Sigmoid colon (tissue), 7 donors: ENCODE measurements around the gene ZNF496. TPM values are rescaled to one million over a fixed set of nuclear protein-coding genes. Genes with fewer than 3 reads are reported as not detected.

Experiments
- DNase-seq: peaks from one replicate; pipeline ENCODE4 v3.0.0-alpha.2; 2019
- H3K27ac ChIP-seq, 4 donors: fragments of 200-600 bp; sonication (generic); one replicate each; pipeline ENCODE4 v1.5.1; 2016 to 2019; ENCODE audit warnings: mild to moderate bottlenecking in 1 of 4
- H3K27me3 ChIP-seq, 3 donors: fragments of 200-600 bp; sonication (generic); one replicate each; pipeline ENCODE4 v1.5.1; 2019; ENCODE audit warnings: mild to moderate bottlenecking in 1 of 3
- H3K36me3 ChIP-seq, 4 donors: fragments of 200-600 bp; sonication (generic); one replicate each; pipeline ENCODE4 v1.5.1; 2016 to 2019
- H3K4me1 ChIP-seq, 4 donors: fragments of 200-600 bp; sonication (generic); one replicate each; pipeline ENCODE4 v1.5.1; 2017 to 2019
- H3K4me3 ChIP-seq, 4 donors: fragments of 200-600 bp; sonication (generic); one replicate each; pipeline ENCODE4 v1.5.1; 2017 to 2019; ENCODE audit warnings: mild to moderate bottlenecking in 2 of 4, moderate library complexity in 1 of 4
- H3K9me3 ChIP-seq, 4 donors: fragments of 200-600 bp in 3 of 4; sonication (generic) in 3 of 4; one replicate each; pipeline versions ENCODE4 v1.5.1 to v1.6.1; 2013 to 2019
- EP300 ChIP-seq, 4 donors: sonication (generic); formaldehyde crosslinking; IDR thresholded peaks; one replicate each; pipeline ENCODE4 v1.6.1; 2017; ENCODE audit warnings: antibody characterized with exemption in 4 of 4
- POLR2A ChIP-seq, 2 donors: fragments of 450-650 bp; IDR thresholded peaks; one replicate each; pipeline ENCODE4 v1.6.1; 2016; ENCODE audit warnings: antibody characterized with exemption in 2 of 2, mild to moderate bottlenecking in 2 of 2, moderate library complexity in 2 of 2
- POLR2AphosphoS5 ChIP-seq, 4 donors: sonication (generic); formaldehyde crosslinking; IDR thresholded peaks; one replicate each; pipeline ENCODE4 v1.6.1; 2017; ENCODE audit warnings: antibody characterized with exemption in 4 of 4
- WGBS, 2 donors: extraction: QIAGEN DNeasy Blood & Tissue Kit; methylation state at CpG; one replicate each; pipeline ENCODE4 v1.1.7; 2013; 5-methylcytosine and 5-hydroxymethylcytosine counted together
- intact Hi-C: fragments of 100-400 bp; cut with DNase I; formaldehyde crosslinking; loops from one replicate; pipeline ENCODE4 v1.15.1; 2023
- polyA plus RNA-seq, 3 donors: library from polyadenylated mRNA; stranded (reverse); fragments of 200-250 nt; gene quantifications; one replicate each; pipeline ENCODE4 v1.2.3, GENCODE V29; 2013
- total RNA-seq, 4 donors: library from RNA; depleted of rRNA; stranded (reverse); fragments of >200 nt; gene quantifications; one replicate each; pipeline ENCODE4 v1.1.0, GENCODE V29; 2016
- TF ChIP-seq, protein P1 (sequence below), 4 experiments: fragments of 450-650 bp in 3 of 4; fragments of 200-600 bp in 1 of 4; IDR thresholded peaks; one replicate each; pipeline ENCODE4 v1.5.1; 2016 to 2019; ENCODE audit warnings: antibody characterized with exemption in 4 of 4, mild to moderate bottlenecking in 3 of 4, moderate library complexity in 2 of 4
- donor health status: healthy with polysubstance abuse.
- donor health status: Bipolar disorder and iron deficiency.
- donor health status: healthy.

The ZNF496 gene
- total and polyA plus RNA-seq, 7 donors = 3.2 to 70.7 (median 31.6) TPM

- Histone ChIP-seq H3K4me1 (peaks cover 0 to 53% (median 32%) of the 10 kb centered on the region in 4 donors), H3K4me3 (no peak overlapping the region), H3K9me3 (no peaks in the 10 kb centered on the region), H3K27ac (no peak overlapping the region), H3K27me3 (no peaks in the 10 kb centered on the region), H3K36me3 (peaks cover 0 to 3% (median under 1%) of the 10 kb centered on the region in 4 donors)
- WGBS, 2 donors = 89 to 94% methylated on average over 11 of the region's 11 CpGs
- no peak for DNase-seq
- TF ChIP-seq EP300 (IDR thresholded peaks at IDR 0.05) (no peak), POLR2A (IDR thresholded peaks at IDR 0.05) (no peak), POLR2AphosphoS5 (IDR thresholded peaks at IDR 0.05) (no peak)
- TF ChIP-seq, protein P1, sequence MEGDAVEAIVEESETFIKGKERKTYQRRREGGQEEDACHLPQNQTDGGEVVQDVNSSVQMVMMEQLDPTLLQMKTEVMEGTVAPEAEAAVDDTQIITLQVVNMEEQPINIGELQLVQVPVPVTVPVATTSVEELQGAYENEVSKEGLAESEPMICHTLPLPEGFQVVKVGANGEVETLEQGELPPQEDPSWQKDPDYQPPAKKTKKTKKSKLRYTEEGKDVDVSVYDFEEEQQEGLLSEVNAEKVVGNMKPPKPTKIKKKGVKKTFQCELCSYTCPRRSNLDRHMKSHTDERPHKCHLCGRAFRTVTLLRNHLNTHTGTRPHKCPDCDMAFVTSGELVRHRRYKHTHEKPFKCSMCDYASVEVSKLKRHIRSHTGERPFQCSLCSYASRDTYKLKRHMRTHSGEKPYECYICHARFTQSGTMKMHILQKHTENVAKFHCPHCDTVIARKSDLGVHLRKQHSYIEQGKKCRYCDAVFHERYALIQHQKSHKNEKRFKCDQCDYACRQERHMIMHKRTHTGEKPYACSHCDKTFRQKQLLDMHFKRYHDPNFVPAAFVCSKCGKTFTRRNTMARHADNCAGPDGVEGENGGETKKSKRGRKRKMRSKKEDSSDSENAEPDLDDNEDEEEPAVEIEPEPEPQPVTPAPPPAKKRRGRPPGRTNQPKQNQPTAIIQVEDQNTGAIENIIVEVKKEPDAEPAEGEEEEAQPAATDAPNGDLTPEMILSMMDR (IDR thresholded peaks at IDR 0.05) = no peak
- intact Hi-C loops = loop anchor here (5.0 kb wide), 4 partner anchors 38 to 402 kb away; partner anchors contain the start of gene AHCTF1
Observed at GRCh38 chr1:247334378-247335133, 2.9 kb upstream of the ZNF496 start.

GRCh38 chr1:247332623-247333361 lies 1.1 kb upstream of the ZNF496 start:
- WGBS, 2 donors = 9 to 25% methylated on average over 28 of the region's 28 CpGs
- intact Hi-C loops = loop anchor here (5.0 kb wide), 4 partner anchors 40 to 400 kb away; partner anchors contain the start of gene AHCTF1
- peak overlapping the region; percentile 95 to 97 (median 96) for H3K27ac ChIP-seq
- TF ChIP-seq EP300 (IDR thresholded peaks at IDR 0.05) (no peak), POLR2A (IDR thresholded peaks at IDR 0.05) (no peak), POLR2AphosphoS5 (IDR thresholded peaks at IDR 0.05) (no peak)
- TF ChIP-seq, protein P1 (IDR thresholded peaks at IDR 0.05) = no peak
- H3K36me3 ChIP-seq = peaks cover 4 to 21% (median 15%) of the 10 kb centered on the region in 4 donors
- no peaks in the 10 kb centered on the region for H3K27me3 ChIP-seq
- DNase-seq = peak; percentile 79
- peaks cover 0 to 53% (median 32%) of the 10 kb centered on the region in 4 donors for H3K4me1 ChIP-seq
- peak overlapping the region; percentile 93 to 99 (median 98) for H3K4me3 ChIP-seq
- no peaks in the 10 kb centered on the region for H3K9me3 ChIP-seq

DNA sequence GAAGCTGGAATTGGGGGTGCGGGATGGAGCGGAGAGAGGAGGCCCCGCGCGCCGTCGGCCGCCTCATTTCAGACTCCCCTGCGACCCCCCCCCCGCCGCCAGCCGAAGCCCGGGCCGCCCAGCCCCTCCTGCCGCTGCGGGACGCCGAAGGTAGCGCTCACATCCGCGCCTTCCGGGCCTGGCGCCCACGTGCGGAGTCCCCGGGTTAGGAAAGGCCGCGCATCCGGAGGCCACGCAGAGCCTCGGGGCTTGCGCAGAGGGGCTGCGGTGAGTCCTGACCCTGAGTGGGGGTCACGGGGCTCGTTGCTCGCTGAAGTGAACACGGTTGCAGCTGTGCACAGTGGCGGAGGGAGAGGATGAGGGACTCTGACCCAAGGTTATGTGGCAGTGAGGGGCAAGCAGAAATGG lies 552 bp upstream of the ZNF496 start:
- Histone ChIP-seq H3K4me3 (peak overlapping the region; percentile 93 to 99 (median 98)), H3K36me3 (peaks cover 4 to 27% (median 16%) of the 10 kb centered on the region in 4 donors), H3K27ac (peak overlapping the region; percentile 95 to 97 (median 96)), H3K27me3 (no peaks in the 10 kb centered on the region), H3K4me1 (peaks cover 0 to 49% (median 30%) of the 10 kb centered on the region in 4 donors), H3K9me3 (no peaks in the 10 kb centered on the region)
- intact Hi-C loops = loop anchor here (5.0 kb wide), 4 partner anchors 40 to 400 kb away; partner anchors contain the start of gene AHCTF1
- peak; percentile 78 for DNase-seq
- 0 to 1% methylated on average over 38 of the region's 38 CpGs for WGBS, 2 donors
- TF ChIP-seq POLR2AphosphoS5 (IDR thresholded peaks at IDR 0.05) = peak in 1 of 4 donors; percentile 11
- TF ChIP-seq, protein P1 (IDR thresholded peaks at IDR 0.05) = no peak

- no peaks in the 10 kb centered on the region for H3K9me3 ChIP-seq
- H3K27ac ChIP-seq = peak overlapping the region; percentile 95 to 97 (median 96)
- peak; percentile 43 to 81 (median 70) for TF ChIP-seq POLR2AphosphoS5 (IDR thresholded peaks at IDR 0.05)
- no peak for TF ChIP-seq EP300 (IDR thresholded peaks at IDR 0.05)
- peak in 1 of 2 donors; percentile 54 for TF ChIP-seq POLR2A (IDR thresholded peaks at IDR 0.05)
- TF ChIP-seq, protein P1 (IDR thresholded peaks at IDR 0.05) = no peak
- peaks cover 0 to 47% (median 30%) of the 10 kb centered on the region in 4 donors for H3K4me1 ChIP-seq
- peak overlapping the region; percentile 93 to 99 (median 98) for H3K4me3 ChIP-seq
- DNase-seq = peak; percentile 86
- H3K36me3 ChIP-seq = peaks cover 4 to 37% (median 16%) of the 10 kb centered on the region in 4 donors
- H3K27me3 ChIP-seq = no peaks in the 10 kb centered on the region
- intact Hi-C loops = loop anchor here (5.0 kb wide), 4 partner anchors 41 to 399 kb away; partner anchors contain the start of gene AHCTF1
- WGBS, 2 donors = 0% methylated on average over 36 of the region's 36 CpGs
Observed at GRCh38 chr1:247331172-247331524, 519 bp downstream of the ZNF496 start.
